Esophagus squamous epithelium (tissue), 4 donors: Measurements from ENCODE around the gene LILRB4.

Source experiments
- CTCF ChIP-seq, 6 experiments: fragments of 450-650 bp in 4 of 6; fragments of 200-600 bp in 2 of 6; sonication (generic) in 2 of 6; IDR thresholded peaks; one replicate each; pipeline ENCODE4 v1.5.1; 2016 to 2019; ENCODE audit warnings: antibody characterized with exemption in 6 of 6, mild to moderate bottlenecking in 4 of 6, moderate library complexity in 4 of 6
- POLR2A ChIP-seq, 4 donors: fragments of 450-650 bp; IDR thresholded peaks; one replicate each; pipeline ENCODE4 v1.6.1; 2017; ENCODE audit warnings: antibody characterized with exemption in 4 of 4, mild to moderate bottlenecking in 4 of 4, moderate library complexity in 3 of 4

- TF ChIP-seq CTCF (IDR thresholded peaks at IDR 0.05), result no peak
- no peak for TF ChIP-seq POLR2A (IDR thresholded peaks at IDR 0.05)
These were observed 21.7 kb downstream of the LILRB4 start for GRCh38 chr19:54684527-54684926.
